ENCODE results near the gene FGD2. TPM values are rescaled to one million over a fixed set of nuclear protein-coding genes. Genes with fewer than 3 reads are reported as not detected.
A peak's percentile ranks its signal among the peaks of the same experiment; 100 is the strongest.

Gene FGD2
- total and polyA plus RNA-seq, 11 donors = 1.4 to 45.8 (median 4.9) TPM

GRCh38 chr6:36969988-36970891, 35.2 kb upstream of the FGD2 start:
- Histone ChIP-seq H3K27me3 (no peaks in the 10 kb centered on the region), H3K4me3 (no peak overlapping the region), H3K9me3 (no peaks in the 10 kb centered on the region), H3K36me3 (peaks cover 0 to 92% (median 87%) of the 10 kb centered on the region in 9 donors), H3K4me1 (peaks cover 0 to 83% (median 38%) of the 10 kb centered on the region in 12 donors), H3K27ac (peak overlapping the region in 7 of 12 donors; percentile 1 to 77 (median 52))
- TF ChIP-seq POLR2A (IDR thresholded peaks at IDR 0.05) = no peak
- TF ChIP-seq, protein P1, sequence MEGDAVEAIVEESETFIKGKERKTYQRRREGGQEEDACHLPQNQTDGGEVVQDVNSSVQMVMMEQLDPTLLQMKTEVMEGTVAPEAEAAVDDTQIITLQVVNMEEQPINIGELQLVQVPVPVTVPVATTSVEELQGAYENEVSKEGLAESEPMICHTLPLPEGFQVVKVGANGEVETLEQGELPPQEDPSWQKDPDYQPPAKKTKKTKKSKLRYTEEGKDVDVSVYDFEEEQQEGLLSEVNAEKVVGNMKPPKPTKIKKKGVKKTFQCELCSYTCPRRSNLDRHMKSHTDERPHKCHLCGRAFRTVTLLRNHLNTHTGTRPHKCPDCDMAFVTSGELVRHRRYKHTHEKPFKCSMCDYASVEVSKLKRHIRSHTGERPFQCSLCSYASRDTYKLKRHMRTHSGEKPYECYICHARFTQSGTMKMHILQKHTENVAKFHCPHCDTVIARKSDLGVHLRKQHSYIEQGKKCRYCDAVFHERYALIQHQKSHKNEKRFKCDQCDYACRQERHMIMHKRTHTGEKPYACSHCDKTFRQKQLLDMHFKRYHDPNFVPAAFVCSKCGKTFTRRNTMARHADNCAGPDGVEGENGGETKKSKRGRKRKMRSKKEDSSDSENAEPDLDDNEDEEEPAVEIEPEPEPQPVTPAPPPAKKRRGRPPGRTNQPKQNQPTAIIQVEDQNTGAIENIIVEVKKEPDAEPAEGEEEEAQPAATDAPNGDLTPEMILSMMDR (IDR thresholded peaks at IDR 0.05) = no peak
- no peak for ATAC-seq
- intact Hi-C loops (cut with DNase I) = loop anchor here in 4 of 10 donors (5.0 to 10.0 kb wide), 5 partner anchors 43 to 345 kb away; no protein-coding TSS in a partner anchor
- WGBS, 4 donors = 74 to 85% (median 80%) methylated on average over 8 to 17 of the region's 17 CpGs
- DNase-seq = no peak

GRCh38 chr6:36970892-36971842, 34.3 kb upstream of the FGD2 start:
- H3K9me3 ChIP-seq = no peaks in the 10 kb centered on the region
- no peak for DNase-seq
- H3K27ac ChIP-seq = peak overlapping the region in 11 of 12 donors; percentile 13 to 83 (median 74)
- intact Hi-C loops (cut with DNase I) = loop anchor here in 4 of 10 donors (5.0 to 10.0 kb wide), 4 partner anchors 54 to 346 kb away; no protein-coding TSS in a partner anchor
- no peak overlapping the region for H3K4me3 ChIP-seq
- 55 to 68% (median 63%) methylated on average over 17 of the region's 17 CpGs for WGBS, 4 donors
- H3K27me3 ChIP-seq = no peaks in the 10 kb centered on the region
- peaks cover 3 to 92% (median 42%) of the 10 kb centered on the region in 12 donors for H3K4me1 ChIP-seq
- ATAC-seq = peak in 1 of 4 donors; percentile 3
- H3K36me3 ChIP-seq = peaks cover 0 to 99% (median 95%) of the 10 kb centered on the region in 9 donors
- TF ChIP-seq, protein P1 (IDR thresholded peaks at IDR 0.05) = no peak
- TF ChIP-seq POLR2A (IDR thresholded peaks at IDR 0.05) = no peak

GRCh38 chr6:36971921-36972673, 33.4 kb upstream of the FGD2 start:
- intact Hi-C loops (cut with DNase I) = loop anchor here in 4 of 10 donors (5.0 to 10.0 kb wide), 4 partner anchors 55 to 347 kb away; no protein-coding TSS in a partner anchor
- Histone ChIP-seq H3K27ac (peak overlapping the region; percentile 13 to 83 (median 72)), H3K4me1 (peaks cover 3 to 97% (median 49%) of the 10 kb centered on the region in 12 donors), H3K27me3 (no peaks in the 10 kb centered on the region), H3K36me3 (peaks cover 0 to 100% (median 100%) of the 10 kb centered on the region in 9 donors), H3K4me3 (no peak overlapping the region), H3K9me3 (no peaks in the 10 kb centered on the region)
- no peak for DNase-seq
- ATAC-seq = no peak
- TF ChIP-seq, protein P1 (IDR thresholded peaks at IDR 0.05) = no peak
- TF ChIP-seq POLR2A (IDR thresholded peaks at IDR 0.05) = no peak
- WGBS, 4 donors = 48 to 56% (median 54%) methylated on average over 14 of the region's 14 CpGs
